SK-N-SH treated with all-trans-retinoic acid at 6 μM for 48 hours (cell line): ENCODE measurements around the gene SLC22A23.

Source experiments
- ATAC-seq: fragments of 200-7000 bp; cut with Tn5 transposase; 3 replicates; pipeline ENCODE4 v1.9.1; 2020; ENCODE audit warnings: mild to moderate bottlenecking, moderate library complexity
- ARNTL ChIP-seq: fragments of 450-650 bp; formaldehyde crosslinking; IDR thresholded peaks from 2 replicates; pipeline ENCODE4 v1.5.0; 2020; ENCODE audit warnings: low read depth, mild to moderate bottlenecking, moderate library complexity, borderline replicate concordance
- BACH2 ChIP-seq: fragments of 250-450 bp; sonication (Bioruptor Pico); IDR thresholded peaks from 2 replicates; pipeline ENCODE4 v1.9.0; 2021; ENCODE audit warnings: mild to moderate bottlenecking, borderline replicate concordance
- CREB5 ChIP-seq: fragments of 250-450 bp; sonication (Bioruptor Pico); IDR thresholded peaks from 2 replicates; pipeline ENCODE4 v1.5.1; 2020; ENCODE audit warnings: low read depth, mild to moderate bottlenecking, moderate library complexity
- CSRNP3 ChIP-seq: fragments of 250-450 bp; sonication (Bioruptor Pico); IDR thresholded peaks from 2 replicates; pipeline ENCODE4 v1.5.1; 2021; ENCODE audit warnings: mild to moderate bottlenecking, moderate library complexity
- ESRRG ChIP-seq: fragments of 250-450 bp; sonication (Bioruptor Pico); IDR thresholded peaks from 2 replicates; pipeline ENCODE4 v1.6.1; 2021; ENCODE audit warnings: mild to moderate bottlenecking
- ISL1 ChIP-seq: fragments of 250-450 bp; sonication (Bioruptor Pico); IDR thresholded peaks from 2 replicates; pipeline ENCODE4 v2.1.2; 2022; ENCODE audit warnings: mild to moderate bottlenecking, moderate library complexity
- OSR1 ChIP-seq: fragments of 250-450 bp; sonication (Bioruptor Pico); IDR thresholded peaks from 2 replicates; pipeline ENCODE4 v1.8.0; 2022; ENCODE audit warnings: moderate library complexity, mild to moderate bottlenecking, inconsistent platforms
- PATZ1 ChIP-seq: fragments of 250-450 bp; sonication (Bioruptor Pico); IDR thresholded peaks from 2 replicates; pipeline ENCODE4 v1.8.0; 2020; ENCODE audit warnings: mild to moderate bottlenecking, moderate library complexity, borderline replicate concordance
- POU6F1 ChIP-seq: fragments of 250-450 bp; sonication (Bioruptor Pico); IDR thresholded peaks from 2 replicates; pipeline ENCODE4 v1.8.0; 2021; ENCODE audit warnings: low read depth, mild to moderate bottlenecking, moderate library complexity, borderline replicate concordance
- PPARA ChIP-seq: fragments of 250-450 bp; sonication (Bioruptor Pico); IDR thresholded peaks from 2 replicates; pipeline ENCODE4 v1.5.0; 2020; ENCODE audit warnings: mild to moderate bottlenecking, borderline replicate concordance
- SNAI2 ChIP-seq: fragments of 250-450 bp; sonication (Bioruptor Pico); IDR thresholded peaks from 2 replicates; pipeline ENCODE4 v1.5.0; 2020; ENCODE audit warnings: mild to moderate bottlenecking, moderate library complexity
- TCF4 ChIP-seq: fragments of 250-450 bp; sonication (Bioruptor Pico); IDR thresholded peaks from 2 replicates; pipeline ENCODE4 v1.8.0; 2021; ENCODE audit warnings: mild to moderate bottlenecking, moderate library complexity, borderline replicate concordance
- TOX ChIP-seq: fragments of 250-450 bp; sonication (Bioruptor Pico); IDR thresholded peaks from 2 replicates; pipeline ENCODE4 v1.8.0; 2021; ENCODE audit warnings: mild to moderate bottlenecking, moderate library complexity, borderline replicate concordance
- ZC3H10 ChIP-seq: fragments of 250-450 bp; sonication (Bioruptor Pico); IDR thresholded peaks from 2 replicates; pipeline ENCODE4 v1.5.1; 2021; ENCODE audit warnings: mild to moderate bottlenecking, moderate library complexity
- ZFP3 ChIP-seq: fragments of 250-450 bp; sonication (Bioruptor Pico); IDR thresholded peaks from 2 replicates; pipeline ENCODE4 v1.5.0; 2020; ENCODE audit warnings: mild to moderate bottlenecking, moderate library complexity
- ZNF565 ChIP-seq: fragments of 450-650 bp; formaldehyde crosslinking; conservative IDR thresholded peaks from 2 replicates; pipeline ENCODE4 v1.5.0; 2020; ENCODE audit warnings: low read depth, mild to moderate bottlenecking, moderate library complexity
- ZNF70 ChIP-seq: fragments of 450-650 bp; formaldehyde crosslinking; IDR thresholded peaks from 2 replicates; pipeline ENCODE4 v1.5.0; 2020; ENCODE audit warnings: mild to moderate bottlenecking, moderate library complexity
- ZNF8 ChIP-seq: fragments of 450-650 bp; formaldehyde crosslinking; IDR thresholded peaks from 2 replicates; pipeline ENCODE4 v1.5.0; 2020; ENCODE audit warnings: mild to moderate bottlenecking, moderate library complexity

Gene SLC22A23

GRCh38 chr6:3347247-3347646, 109.6 kb downstream of the SLC22A23 start:
- TF ChIP-seq ISL1 (CRISPR knock-in tag) (no peak), ARNTL (no peak), TCF4 (no peak), POU6F1 (CRISPR knock-in tag) (no peak), ZFP3 (CRISPR knock-in tag) (no peak), SNAI2 (CRISPR knock-in tag) (no peak), TOX (CRISPR knock-in tag) (no peak), ZC3H10 (no peak)
- no peak for ATAC-seq

GRCh38 chr6:3346476-3346875, 110.4 kb downstream of the SLC22A23 start:
- ATAC-seq, result no peak
- TF ChIP-seq PATZ1 (CRISPR knock-in tag), result no peak
- no peak for TF ChIP-seq BACH2 (CRISPR knock-in tag)
- TF ChIP-seq CREB5 (CRISPR knock-in tag), result no peak
- TF ChIP-seq ZFP3 (CRISPR knock-in tag), result no peak

GRCh38 chr6:3345836-3346235, 111.0 kb downstream of the SLC22A23 start:
- TF ChIP-seq PATZ1 (CRISPR knock-in tag) (no peak), ISL1 (CRISPR knock-in tag) (no peak), ZFP3 (CRISPR knock-in tag) (no peak), ZNF565 (CRISPR knock-in tag) (no peak), PPARA (CRISPR knock-in tag) (no peak), TOX (CRISPR knock-in tag) (no peak), CREB5 (CRISPR knock-in tag) (no peak), ZNF8 (CRISPR knock-in tag) (no peak), OSR1 (CRISPR knock-in tag) (no peak), ARNTL (no peak)
- ATAC-seq, result no peak

- ATAC-seq, result no peak
- TF ChIP-seq PPARA (CRISPR knock-in tag), result no peak
Measured at GRCh38 chr6:3343089-3343883, 113.6 kb downstream of the SLC22A23 start.

GRCh38 chr6:3341467-3341866, 115.4 kb downstream of the SLC22A23 start:
- ATAC-seq, result no peak
- TF ChIP-seq SNAI2 (CRISPR knock-in tag) (no peak), OSR1 (CRISPR knock-in tag) (no peak), TCF4 (no peak), ISL1 (CRISPR knock-in tag) (no peak), POU6F1 (CRISPR knock-in tag) (no peak), ESRRG (CRISPR knock-in tag) (no peak), ZNF70 (CRISPR knock-in tag) (no peak), CSRNP3 (CRISPR knock-in tag) (no peak), ARNTL (no peak), TOX (CRISPR knock-in tag) (no peak)
